Activated CD4-positive, alpha-beta T cell treated with anti-CD3 and anti-CD28 coated beads, Interleukin-2, amount 50 U/mL, for 4 hours (primary cell): ENCODE results near the gene SMARCA4.
"Not testable (repeated sequence)": the region's sequence is repeated elsewhere in the genome, so short reads cannot be mapped to it uniquely, and the experiment has no call there.

Experiments
- DNase-seq, 2 experiments: peaks; one replicate each; pipeline ENCODE4 v3.0.0-alpha.2; 2020

SMARCA4 gene

GRCh38 chr19:10981252-10981895, 20.5 kb downstream of the SMARCA4 start:
- DNase-seq = no peak

- DNase-seq = no peak
Observed at GRCh38 chr19:10983026-10983425, 22.2 kb downstream of the SMARCA4 start.

- DNase-seq = no peak
Observed at GRCh38 chr19:10984166-10984735, 23.4 kb downstream of the SMARCA4 start.

GRCh38 chr19:10985502-10985901, 24.7 kb downstream of the SMARCA4 start:
- DNase-seq = no peak

- no peak for DNase-seq
Observed at GRCh38 chr19:10986301-10987127, 25.7 kb downstream of the SMARCA4 start.

- DNase-seq = no peak
Observed at GRCh38 chr19:10987571-10988297, 26.9 kb downstream of the SMARCA4 start.

- no peak for DNase-seq
Observed at GRCh38 chr19:10988380-10988779, 27.6 kb downstream of the SMARCA4 start.

- DNase-seq = no peak
Observed at GRCh38 chr19:10988921-10989320, 28.1 kb downstream of the SMARCA4 start.

GRCh38 chr19:10991076-10991475, 30.2 kb downstream of the SMARCA4 start:
- DNase-seq = no peak

GRCh38 chr19:10991521-10992081, 30.8 kb downstream of the SMARCA4 start:
- DNase-seq = no peak

- DNase-seq = not testable (repeated sequence)
Observed at GRCh38 chr19:10992174-10992573, 31.3 kb downstream of the SMARCA4 start.

- no peak for DNase-seq
Observed at GRCh38 chr19:10995926-10996600, 35.2 kb downstream of the SMARCA4 start.

- no peak for DNase-seq
Observed at GRCh38 chr19:10998045-10998533, 37.3 kb downstream of the SMARCA4 start.

- no peak for DNase-seq
Observed at GRCh38 chr19:10998666-10999065, 37.8 kb downstream of the SMARCA4 start.

GRCh38 chr19:11005521-11005920, 44.7 kb downstream of the SMARCA4 start:
- DNase-seq = no peak

- DNase-seq = no peak
Observed at GRCh38 chr19:11007385-11007784, 46.6 kb downstream of the SMARCA4 start.

- DNase-seq = no peak
Observed at GRCh38 chr19:11007962-11008532, 47.2 kb downstream of the SMARCA4 start.

- no peak for DNase-seq
Observed at GRCh38 chr19:11010041-11010440, 49.2 kb downstream of the SMARCA4 start.

GRCh38 chr19:11012507-11012906, 51.7 kb downstream of the SMARCA4 start:
- DNase-seq = no peak

- DNase-seq = no peak
Observed at GRCh38 chr19:11013771-11014170, 52.9 kb downstream of the SMARCA4 start.

- DNase-seq = no peak
Observed at GRCh38 chr19:11014403-11014911, 53.6 kb downstream of the SMARCA4 start.

GRCh38 chr19:11016631-11017030, 55.8 kb downstream of the SMARCA4 start:
- no peak for DNase-seq
